Fibroblast of skin of right biceps (primary cell): Measurements from ENCODE around the gene PLIN1.

Experiments
- DNase-seq: peaks from one replicate; pipeline ENCODE4 v3.0.0-alpha.2; 2013

PLIN1 gene

DNA sequence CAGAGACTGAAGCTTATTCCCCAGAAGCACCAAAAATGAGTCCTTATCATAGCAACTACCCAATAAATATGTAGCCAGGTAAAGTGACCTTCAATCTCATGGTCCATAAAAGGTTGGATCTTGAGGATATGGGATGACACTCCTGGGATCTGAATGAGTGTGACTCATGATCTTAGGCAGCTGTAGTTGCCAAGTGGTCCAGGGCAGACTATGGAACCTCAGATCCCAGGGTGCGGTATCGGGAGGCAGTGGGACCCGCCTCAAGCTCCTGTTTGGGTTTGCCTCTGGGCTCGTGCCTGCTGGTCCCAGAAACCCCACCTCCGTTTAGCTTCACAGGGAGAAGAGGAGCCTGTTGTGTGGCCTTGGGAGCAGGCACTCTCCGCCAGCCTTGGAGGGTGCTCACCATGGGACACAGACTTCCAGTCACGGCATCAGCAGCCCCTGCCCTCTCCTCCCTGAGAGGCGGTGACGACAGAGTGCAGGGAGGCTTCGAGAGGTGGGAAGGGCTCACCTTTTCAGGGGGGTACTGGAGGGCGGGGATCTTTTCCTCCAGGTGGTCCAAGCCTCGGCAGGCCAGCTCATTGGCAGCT lies 8.1 kb downstream of the PLIN1 start:
- no peak for DNase-seq

GRCh38 chr15:89669941-89670340 lies 9.2 kb downstream of the PLIN1 start:
- DNase-seq: no peak

GRCh38 chr15:89669309-89669865 lies 9.8 kb downstream of the PLIN1 start:
- DNase-seq: no peak

DNA sequence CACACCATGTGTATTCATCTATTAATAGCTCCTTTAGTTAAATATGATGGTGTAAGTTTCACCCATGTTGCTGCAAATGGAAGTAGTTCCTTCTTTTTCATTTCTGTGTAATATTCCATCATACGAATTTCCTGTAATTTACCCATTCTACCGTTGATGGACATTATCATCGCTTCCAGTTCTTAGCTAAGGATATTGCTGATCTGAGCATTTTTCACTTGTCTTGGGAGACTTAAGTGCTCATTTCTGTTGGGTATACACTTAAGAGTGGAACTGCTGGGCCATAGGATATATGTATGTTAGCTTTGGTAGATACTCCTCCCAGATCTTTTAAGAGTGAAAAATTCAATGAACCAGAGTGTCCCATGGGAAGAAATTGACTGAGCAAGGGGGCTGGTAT lies 11.0 kb downstream of the PLIN1 start:
- no peak for DNase-seq

GRCh38 chr15:89667706-89667960 lies 11.5 kb downstream of the PLIN1 start:
- no peak for DNase-seq

DNA sequence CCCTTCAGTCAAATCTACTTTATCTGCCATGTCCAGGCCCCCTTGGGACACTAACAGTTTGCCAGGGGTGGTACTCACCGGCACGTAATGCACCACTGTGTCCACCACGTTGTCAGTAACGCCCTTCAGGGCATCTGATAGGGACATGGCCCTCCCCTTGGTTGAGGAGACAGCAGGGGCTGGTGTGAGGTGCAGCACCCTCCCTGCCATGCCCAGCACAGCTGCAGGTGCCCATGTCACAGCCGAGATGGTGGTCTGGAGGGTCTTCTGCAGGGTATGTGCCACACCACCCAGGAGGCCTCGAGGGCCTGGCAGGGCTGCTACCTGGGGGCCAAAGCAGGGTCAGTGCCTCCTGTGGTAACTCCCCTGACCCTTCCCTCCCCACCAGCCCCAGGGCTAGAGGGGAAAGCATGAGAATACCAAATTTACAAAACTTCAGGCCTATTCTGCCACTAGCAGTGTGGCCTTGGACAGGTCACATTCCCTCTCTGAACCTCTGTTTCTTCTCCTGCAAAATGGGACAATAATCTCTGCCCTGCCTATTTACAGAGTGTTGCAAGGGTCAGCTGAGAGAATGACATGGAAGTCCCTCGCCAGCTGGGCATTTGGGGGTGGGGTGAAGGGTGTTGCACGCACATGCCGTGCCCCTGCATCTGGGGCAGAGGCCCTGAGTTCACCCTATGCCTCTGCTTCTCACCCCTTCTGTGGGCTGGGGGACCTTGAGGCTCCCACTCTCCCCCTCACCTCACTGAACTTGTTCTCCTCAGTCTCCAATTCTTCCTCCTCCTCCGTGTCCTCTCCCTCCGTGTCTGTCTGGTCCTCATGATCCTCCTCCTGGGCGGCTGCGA lies 12.1 kb downstream of the PLIN1 start:
- no peak for DNase-seq

DNA sequence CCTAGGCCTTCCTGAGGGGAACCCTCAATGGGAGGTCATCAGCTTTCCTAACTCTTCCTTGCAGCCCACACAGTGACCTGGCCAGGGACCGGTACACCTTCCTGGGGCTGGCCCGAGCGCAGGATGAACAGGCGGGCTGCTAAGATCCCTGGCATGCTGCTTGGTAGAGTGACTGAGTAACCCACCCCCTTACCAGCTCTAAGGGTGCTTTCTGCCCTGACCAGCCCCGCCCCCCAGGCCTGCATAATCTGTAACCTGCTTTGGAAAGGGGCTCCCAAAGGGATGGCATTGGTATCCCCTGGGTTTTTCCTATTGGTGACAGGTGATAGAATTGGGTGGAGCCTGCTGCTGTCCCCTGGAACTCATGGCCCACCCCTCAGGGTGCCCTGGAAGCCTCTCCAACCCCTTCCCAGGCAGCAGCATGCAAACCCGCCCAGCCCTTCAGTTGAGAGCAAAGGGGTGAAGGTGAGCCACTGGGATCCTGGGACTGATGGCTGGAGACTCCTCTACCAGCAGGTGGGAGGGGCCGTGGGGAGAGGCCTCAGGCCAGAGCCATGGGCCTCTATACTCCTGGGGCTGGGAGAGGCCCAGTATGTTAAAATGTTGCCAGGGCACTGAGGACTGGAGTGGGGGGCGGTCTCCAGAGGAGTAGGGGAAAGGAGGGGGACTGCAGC lies 12.8 kb downstream of the PLIN1 start:
- DNase-seq: no peak

DNA sequence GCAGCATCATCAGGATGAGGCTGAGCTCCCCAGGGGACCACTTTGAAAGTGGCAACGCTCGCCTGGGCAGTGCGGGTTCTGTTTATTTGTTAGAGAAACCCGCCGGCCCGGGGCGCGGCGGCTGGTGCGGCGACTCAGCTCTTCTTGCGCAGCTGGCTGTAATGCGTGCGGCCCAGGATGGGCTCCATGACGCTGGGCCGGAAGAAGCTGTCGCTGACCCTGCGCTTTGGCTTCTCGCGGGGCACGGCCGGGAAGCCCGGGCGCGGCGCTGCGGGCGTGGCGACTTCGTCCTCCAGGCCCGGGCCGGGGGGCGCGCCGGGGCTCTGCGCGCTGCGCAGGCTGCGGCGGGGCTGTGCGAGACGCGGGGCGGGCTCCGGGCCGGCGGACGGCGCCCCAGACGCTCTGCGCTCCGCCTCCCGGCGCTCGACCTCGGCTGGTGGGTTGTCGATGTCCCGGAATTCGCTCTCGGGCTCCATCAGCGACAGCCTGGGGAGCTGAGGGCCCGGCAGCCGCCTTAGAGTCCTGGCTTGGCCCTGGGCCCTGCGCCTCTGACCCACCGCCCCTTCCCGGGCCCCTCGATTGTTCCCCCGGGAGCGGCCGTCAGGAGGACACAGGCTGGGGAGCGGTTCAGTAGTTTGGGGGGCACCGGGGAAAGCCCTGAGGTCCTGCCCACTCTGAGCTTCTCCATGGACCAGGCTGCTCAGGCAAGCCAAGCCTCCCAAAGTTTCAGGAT lies 13.6 kb downstream of the PLIN1 start:
- peak; percentile 66 for DNase-seq

GRCh38 chr15:89664441-89665350 lies 14.5 kb downstream of the PLIN1 start:
- no peak for DNase-seq

DNA sequence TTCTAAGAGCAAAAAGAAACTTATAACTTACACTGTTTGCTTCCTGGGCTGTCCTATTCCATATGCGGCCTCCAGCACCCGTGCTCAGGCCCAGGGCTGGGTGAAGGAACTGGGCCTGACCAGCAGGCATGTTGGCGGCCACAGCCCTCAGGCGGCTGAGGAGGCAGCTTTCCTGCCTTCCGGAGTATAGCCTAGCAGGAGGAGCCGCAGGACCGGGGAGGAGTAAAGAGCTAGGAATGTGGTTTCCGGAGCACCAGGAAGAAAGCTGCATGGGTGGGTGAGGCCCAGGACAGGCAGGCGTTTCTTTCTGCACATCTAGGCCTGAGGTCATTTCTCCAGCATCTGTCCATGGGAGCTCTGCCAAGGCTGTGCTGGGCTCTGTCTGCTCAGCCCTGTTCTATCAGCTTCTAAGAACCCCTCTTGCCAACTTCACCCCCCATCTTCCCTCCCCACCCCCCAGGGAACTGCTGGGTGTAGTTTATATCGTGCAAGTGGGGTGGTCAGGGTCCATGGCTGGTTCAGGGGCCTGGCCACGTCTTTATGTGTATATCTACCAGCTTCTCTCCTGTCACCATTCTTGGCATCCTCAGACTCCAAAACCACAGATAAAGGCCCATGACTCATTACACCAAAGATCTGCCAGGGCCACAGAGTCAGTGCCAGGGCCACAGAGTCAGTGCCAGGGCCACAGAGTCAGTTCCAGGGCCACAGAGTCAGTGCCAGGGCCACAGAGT lies 16.1 kb downstream of the PLIN1 start:
- peak; percentile 90 for DNase-seq

- DNase-seq: no peak
These were observed 18.6 kb downstream of the PLIN1 start for GRCh38 chr15:89660556-89660955.

DNA sequence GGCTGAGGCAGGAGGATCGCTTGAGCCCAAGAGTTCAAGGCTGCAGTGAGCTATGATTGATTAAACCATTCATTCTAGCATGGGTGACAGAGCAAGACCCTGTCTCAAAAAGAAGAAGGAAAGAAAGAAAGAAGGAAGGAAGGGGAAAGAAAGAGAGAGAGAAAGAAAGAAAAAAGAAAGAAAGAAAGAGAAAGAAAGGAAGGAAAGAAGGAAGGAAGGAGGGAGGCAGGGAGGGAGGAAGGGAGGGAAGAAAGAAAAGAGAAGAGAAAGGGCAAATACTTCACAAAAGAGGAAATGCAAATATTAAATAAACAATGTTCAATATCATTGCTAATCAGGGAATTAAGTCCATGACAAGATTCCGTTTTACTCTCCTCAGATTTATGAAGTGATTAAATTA lies 19.9 kb downstream of the PLIN1 start:
- DNase-seq: no peak

- DNase-seq: peak; percentile 12
These were observed 21.4 kb downstream of the PLIN1 start for GRCh38 chr15:89657686-89658200.

- DNase-seq: peak; percentile 39
These were observed 22.9 kb downstream of the PLIN1 start for GRCh38 chr15:89656116-89656815.

GRCh38 chr15:89654847-89655805 lies 24.0 kb downstream of the PLIN1 start, which contains the start of gene KIF7:
Gene KIF7, minus strand, starts transcription at chr15:89655467. Its CDS starts 2,537 bp downstream, at chr15:89652930.
- DNase-seq: peak; percentile 77

GRCh38 chr15:89654301-89654761 lies 24.8 kb downstream of the PLIN1 start:
- peak; percentile 51 for DNase-seq

GRCh38 chr15:89653578-89653977 lies 25.6 kb downstream of the PLIN1 start:
- DNase-seq: no peak

DNA sequence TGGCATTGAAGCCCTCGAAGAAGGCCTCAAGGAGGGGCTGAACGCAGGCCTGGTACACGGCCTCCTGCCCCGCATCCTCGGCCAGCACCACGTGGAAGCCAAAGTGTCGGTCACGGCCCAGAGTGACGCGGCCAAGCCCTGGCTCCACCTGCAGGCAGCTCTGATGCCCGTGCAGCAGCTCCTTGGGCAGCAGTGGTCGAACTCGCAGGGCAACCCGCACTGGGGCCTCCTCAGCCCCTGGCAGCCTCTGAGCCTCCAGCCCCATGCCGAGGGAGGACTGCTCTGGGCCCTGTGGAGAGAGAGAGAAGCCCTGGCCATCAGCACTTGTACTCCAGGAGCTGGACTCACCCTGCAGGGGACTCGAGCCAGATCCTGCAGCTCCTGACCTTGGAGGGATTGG lies 26.5 kb downstream of the PLIN1 start:
- no peak for DNase-seq

DNA sequence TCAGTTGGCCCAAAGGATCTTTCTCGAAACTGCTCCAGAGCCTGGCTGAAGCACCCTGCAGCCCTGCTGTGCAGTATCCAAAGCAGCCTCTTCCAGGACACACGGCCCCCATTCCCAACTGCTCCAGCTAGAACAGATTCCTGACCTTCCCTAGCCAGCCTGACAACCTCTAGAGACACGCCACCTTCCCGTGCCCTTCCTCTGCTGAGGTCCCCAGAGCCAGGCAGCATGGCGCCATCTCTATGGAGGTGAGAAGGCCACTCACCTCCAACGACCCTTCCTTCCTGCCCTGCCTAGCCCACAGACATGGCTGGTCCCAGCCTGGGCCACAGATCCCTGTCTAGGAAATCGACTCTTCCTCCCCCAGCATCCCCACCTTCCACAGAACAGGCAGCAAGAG lies 27.0 kb downstream of the PLIN1 start:
- no peak for DNase-seq
